Astrocyte (in vitro differentiated cells and primary cell): Measurements from ENCODE around the gene MIP.
"Not testable (repeated sequence)": the region's sequence is repeated elsewhere in the genome, so short reads cannot be mapped to it uniquely, and the experiment has no call there.

Source experiments
- CTCF ChIP-seq: IDR thresholded peaks from 2 replicates; pipeline ENCODE4 v1.5.1; 2011; ENCODE audit warnings: low read depth, mild to moderate bottlenecking, inconsistent platforms, low read length, moderate library complexity; ENCODE audit not compliant: insufficient read depth
- EZH2 ChIP-seq: IDR thresholded peaks from 2 replicates; pipeline ENCODE4 v1.6.1; 2012; ENCODE audit warnings: mild to moderate bottlenecking, low read length, inconsistent platforms; ENCODE audit not compliant: insufficient read depth

GRCh38 chr12:56494106-56494415, 39.6 kb upstream of the MIP start:
- not testable (repeated sequence) for TF ChIP-seq CTCF, EZH2
